ENCODE data around the gene PRKAG2. TPM values are rescaled to one million over a fixed set of nuclear protein-coding genes. Genes with fewer than 3 reads are reported as not detected.

PRKAG2 gene
- total and polyA plus RNA-seq, 9 donors: 9.3 to 37.7 (median 22.6) TPM

DNA sequence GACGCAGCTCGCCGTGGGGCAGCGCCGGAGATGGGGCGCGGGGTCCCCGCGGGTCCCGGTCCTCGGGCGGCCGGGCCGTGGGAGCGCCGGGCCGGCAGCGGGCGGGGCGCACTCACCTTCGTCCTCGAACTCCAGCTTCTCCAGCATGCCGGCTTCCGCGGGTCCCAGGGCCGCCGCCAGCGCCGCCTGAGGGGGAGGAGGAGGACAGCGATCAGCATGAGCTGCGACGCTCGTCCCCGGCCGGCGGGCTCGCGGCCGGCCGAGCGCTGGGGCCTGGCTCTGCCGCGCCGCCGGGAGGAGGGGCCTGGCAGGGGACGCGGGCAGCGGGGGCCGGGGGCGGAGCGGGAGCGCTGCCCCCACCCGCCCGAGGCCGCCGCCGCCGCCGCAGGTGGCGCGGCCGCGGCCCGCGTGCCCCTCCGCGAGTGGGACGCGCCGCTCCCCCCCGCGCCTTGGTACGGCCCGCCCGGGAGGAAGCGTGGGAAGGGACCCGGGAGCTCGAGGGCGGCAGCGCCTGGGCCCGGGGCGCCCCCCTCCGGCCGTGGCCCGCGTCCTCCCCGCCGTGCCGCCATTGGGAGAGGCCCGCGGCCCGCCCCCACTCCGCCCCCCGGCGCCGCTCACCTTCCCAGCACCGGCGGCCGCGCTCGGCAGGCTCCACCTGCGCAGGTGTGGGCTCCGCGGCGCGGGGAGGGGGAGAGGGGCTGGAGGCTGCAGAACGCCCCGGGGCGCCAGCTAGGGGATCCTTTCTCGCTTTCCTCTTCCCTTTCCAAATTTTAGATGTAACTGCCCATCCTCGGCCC, 244.8 kb downstream of the PRKAG2 start:
- intact Hi-C loops (cut with DNase I): loop anchor here in 2 of 4 donors (5.0 to 10.0 kb wide), 4 partner anchors 90 to 175 kb away; partner anchors contain the start of gene RHEB (in 1 of the 2)
- no peaks in the 10 kb centered on the region for H3K9me3 ChIP-seq
- peak overlapping the region; percentile 72 to 82 for H3K27ac ChIP-seq
- no peaks in the 10 kb centered on the region for H3K27me3 ChIP-seq
- WGBS, 3 donors: 1 to 2% (median 1%) methylated on average over 30 to 110 of the region's 111 CpGs
- no peaks in the 10 kb centered on the region for H3K4me1 ChIP-seq (ENCODE audit: insufficient read depth)
- TF ChIP-seq EP300 (IDR thresholded peaks at IDR 0.05) (no peak), POLR2A (IDR thresholded peaks at IDR 0.05) (peak; percentile 1)
- TF ChIP-seq, protein P1, sequence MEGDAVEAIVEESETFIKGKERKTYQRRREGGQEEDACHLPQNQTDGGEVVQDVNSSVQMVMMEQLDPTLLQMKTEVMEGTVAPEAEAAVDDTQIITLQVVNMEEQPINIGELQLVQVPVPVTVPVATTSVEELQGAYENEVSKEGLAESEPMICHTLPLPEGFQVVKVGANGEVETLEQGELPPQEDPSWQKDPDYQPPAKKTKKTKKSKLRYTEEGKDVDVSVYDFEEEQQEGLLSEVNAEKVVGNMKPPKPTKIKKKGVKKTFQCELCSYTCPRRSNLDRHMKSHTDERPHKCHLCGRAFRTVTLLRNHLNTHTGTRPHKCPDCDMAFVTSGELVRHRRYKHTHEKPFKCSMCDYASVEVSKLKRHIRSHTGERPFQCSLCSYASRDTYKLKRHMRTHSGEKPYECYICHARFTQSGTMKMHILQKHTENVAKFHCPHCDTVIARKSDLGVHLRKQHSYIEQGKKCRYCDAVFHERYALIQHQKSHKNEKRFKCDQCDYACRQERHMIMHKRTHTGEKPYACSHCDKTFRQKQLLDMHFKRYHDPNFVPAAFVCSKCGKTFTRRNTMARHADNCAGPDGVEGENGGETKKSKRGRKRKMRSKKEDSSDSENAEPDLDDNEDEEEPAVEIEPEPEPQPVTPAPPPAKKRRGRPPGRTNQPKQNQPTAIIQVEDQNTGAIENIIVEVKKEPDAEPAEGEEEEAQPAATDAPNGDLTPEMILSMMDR (IDR thresholded peaks at IDR 0.05): peak; percentile 7 to 54 (median 47)
- H3K4me3 ChIP-seq: peak overlapping the region; percentile 76
- no peaks in the 10 kb centered on the region for H3K36me3 ChIP-seq
- DNase-seq: peak; percentile 82 to 90 (median 87)

DNA sequence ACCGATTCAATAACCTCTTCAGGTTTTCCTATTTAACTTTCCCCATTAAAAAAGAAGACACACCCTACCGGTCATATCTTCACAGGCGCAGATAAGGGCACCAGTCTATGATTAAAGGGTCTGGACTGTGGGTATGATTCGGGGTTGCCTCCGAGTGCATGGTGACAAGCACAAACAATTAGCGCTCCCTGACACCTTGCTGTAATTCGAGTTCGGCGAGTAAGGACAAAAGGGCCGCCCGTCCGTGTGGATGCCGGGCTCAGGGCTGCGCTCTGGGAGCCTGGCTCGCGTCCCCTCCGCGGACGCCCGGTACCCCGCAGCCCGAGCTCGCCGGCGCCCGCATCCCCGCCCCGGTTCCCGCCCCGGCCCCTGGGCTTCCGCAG, 245.4 kb downstream of the PRKAG2 start:
- peak in 1 of 5 donors; percentile 36 for DNase-seq
- no peaks in the 10 kb centered on the region for H3K9me3 ChIP-seq
- no peaks in the 10 kb centered on the region for H3K27me3 ChIP-seq
- H3K4me1 ChIP-seq (ENCODE audit: insufficient read depth): no peaks in the 10 kb centered on the region
- peak overlapping the region; percentile 76 for H3K4me3 ChIP-seq
- intact Hi-C loops (cut with DNase I): loop anchor here in 2 of 4 donors (5.0 to 10.0 kb wide), 4 partner anchors 91 to 174 kb away; partner anchors contain the start of gene RHEB (in 1 of the 2)
- H3K27ac ChIP-seq: peak overlapping the region; percentile 72 to 78
- no peaks in the 10 kb centered on the region for H3K36me3 ChIP-seq
- 0 to 3% (median 1%) methylated on average over 15 to 31 of the region's 31 CpGs for WGBS, 3 donors
- TF ChIP-seq, protein P1 (IDR thresholded peaks at IDR 0.05): no peak
- TF ChIP-seq EP300 (IDR thresholded peaks at IDR 0.05): no peak

GRCh38 chr7:151630851-151631569, 245.9 kb downstream of the PRKAG2 start:
- intact Hi-C loops (cut with DNase I): loop anchor here in 2 of 4 donors (5.0 to 10.0 kb wide), 4 partner anchors 91 to 174 kb away; partner anchors contain the start of gene RHEB (in 1 of the 2)

GRCh38 chr7:151630358-151630757, 246.6 kb downstream of the PRKAG2 start:
- H3K4me3 ChIP-seq: no peak overlapping the region
- intact Hi-C loops (cut with DNase I): loop anchor here in 2 of 4 donors (5.0 to 10.0 kb wide), 4 partner anchors 92 to 173 kb away; partner anchors contain the start of gene RHEB (in 1 of the 2)
- H3K27me3 ChIP-seq: no peaks in the 10 kb centered on the region
- 87 to 92% (median 87%) methylated on average over 5 of the region's 5 CpGs for WGBS, 3 donors
- no peak for TF ChIP-seq POLR2A (IDR thresholded peaks at IDR 0.05)
- TF ChIP-seq, protein P1 (IDR thresholded peaks at IDR 0.05): no peak
- TF ChIP-seq EP300 (IDR thresholded peaks at IDR 0.05): no peak
- H3K27ac ChIP-seq: no peak overlapping the region
- no peaks in the 10 kb centered on the region for H3K9me3 ChIP-seq
- H3K4me1 ChIP-seq (ENCODE audit: insufficient read depth): no peaks in the 10 kb centered on the region
- DNase-seq: no peak
- H3K36me3 ChIP-seq: no peaks in the 10 kb centered on the region

More at GRCh38 chr7:151630851-151631569, 245.9 kb downstream of the PRKAG2 start:
- H3K27ac ChIP-seq: peak overlapping the region in 1 of 2 donors; percentile 78
- TF ChIP-seq EP300 (IDR thresholded peaks at IDR 0.05) (no peak), POLR2A (IDR thresholded peaks at IDR 0.05) (no peak)
- TF ChIP-seq, protein P1 (IDR thresholded peaks at IDR 0.05): no peak
- no peak for DNase-seq
- H3K9me3 ChIP-seq: no peaks in the 10 kb centered on the region
- no peaks in the 10 kb centered on the region for H3K4me1 ChIP-seq (ENCODE audit: insufficient read depth)
- H3K4me3 ChIP-seq: peak overlapping the region; percentile 76
- no peaks in the 10 kb centered on the region for H3K27me3 ChIP-seq
- no peaks in the 10 kb centered on the region for H3K36me3 ChIP-seq
- 22 to 26% (median 22%) methylated on average over 17 of the region's 17 CpGs for WGBS, 3 donors
